ENCODE measurements around the gene PPP1CC. TPM values are rescaled to one million over a fixed set of nuclear protein-coding genes. Genes with fewer than 3 reads are reported as not detected.
A peak's percentile ranks its signal among the peaks of the same experiment; 100 is the strongest.

Gene PPP1CC
- total RNA-seq, 2 donors from 2014 or later: 179 to 201 TPM

GRCh38 chr12:110698171-110698902 lies 44.4 kb downstream of the PPP1CC start:
- H3K36me3 Mint-ChIP-seq (ENCODE audit: low read depth): no peaks in the 10 kb centered on the region
- H3K4me1 Mint-ChIP-seq: peaks cover 6% of the 10 kb centered on the region
- peak; percentile 97 for DNase-seq
- Histone ChIP-seq H3K4me3 (ENCODE audit: low read length) (no peak overlapping the region), H3K9me3 (ENCODE audit: control insufficient read depth, low read length) (no peaks in the 10 kb centered on the region), H3K9ac (ENCODE audit: extremely low read depth, low read length, poor library complexity, severe bottlenecking) (no peak overlapping the region), H3K27ac (ENCODE audit: low read depth, low read length) (no peak overlapping the region), H3K4me1 (ENCODE audit: control insufficient read depth, insufficient read depth, low read length) (peaks cover 3% of the 10 kb centered on the region), H3K36me3 (ENCODE audit: control insufficient read depth, insufficient read depth, low read length) (no peaks in the 10 kb centered on the region), H3K27me3 (ENCODE audit: control insufficient read depth, insufficient read depth, low read length, poor library complexity, severe bottlenecking) (no peaks in the 10 kb centered on the region)
- H3K9me3 Mint-ChIP-seq: no peaks in the 10 kb centered on the region
- H3K27me3 Mint-ChIP-seq (ENCODE audit: insufficient read depth): no peaks in the 10 kb centered on the region
- H3K4me3 Mint-ChIP-seq: no peak overlapping the region
- peak; percentile 86 for TF ChIP-seq CTCF (conservative IDR thresholded peaks at IDR 0.05)
- peak overlapping the region; percentile 64 for H3K27ac Mint-ChIP-seq
- WGBS, 2 experiments (ENCODE audit: insufficient coverage in 1 of 2, insufficient read length in 1 of 2): 59 to 71% methylated on average over 16 to 20 of the region's 20 CpGs

- WGBS, 2 experiments (ENCODE audit: insufficient coverage in 1 of 2, insufficient read length in 1 of 2): 89 to 100% methylated on average over 2 of the region's 2 CpGs
- H3K4me3 Mint-ChIP-seq: no peak overlapping the region
Measured at GRCh38 chr12:110697236-110697635, 45.5 kb downstream of the PPP1CC start.

GRCh38 chr12:110696283-110696682 lies 46.4 kb downstream of the PPP1CC start:
- Mint-ChIP-seq H3K27ac (no peak overlapping the region), H3K9me3 (no peaks in the 10 kb centered on the region), H3K36me3 (ENCODE audit: low read depth) (no peaks in the 10 kb centered on the region), H3K4me3 (no peak overlapping the region), H3K4me1 (peaks cover 6% of the 10 kb centered on the region), H3K27me3 (ENCODE audit: insufficient read depth) (peaks cover 4% of the 10 kb centered on the region)
- no peaks in the 10 kb centered on the region for H3K9me3 ChIP-seq (ENCODE audit: control insufficient read depth, low read length)
- 75 to 86% methylated on average over 2 to 3 of the region's 3 CpGs for WGBS, 2 experiments (ENCODE audit: insufficient coverage in 1 of 2, insufficient read length in 1 of 2)
- H3K36me3 ChIP-seq (ENCODE audit: control insufficient read depth, insufficient read depth, low read length): no peaks in the 10 kb centered on the region
- DNase-seq: no peak
- peaks cover 3% of the 10 kb centered on the region for H3K4me1 ChIP-seq (ENCODE audit: control insufficient read depth, insufficient read depth, low read length)
- H3K27ac ChIP-seq (ENCODE audit: low read depth, low read length): no peak overlapping the region
- no peak overlapping the region for H3K9ac ChIP-seq (ENCODE audit: extremely low read depth, low read length, poor library complexity, severe bottlenecking)
- H3K27me3 ChIP-seq (ENCODE audit: control insufficient read depth, insufficient read depth, low read length, poor library complexity, severe bottlenecking): no peaks in the 10 kb centered on the region
- TF ChIP-seq CTCF (conservative IDR thresholded peaks at IDR 0.05): no peak
- no peak overlapping the region for H3K4me3 ChIP-seq (ENCODE audit: low read length)

More at GRCh38 chr12:110697236-110697635, 45.5 kb downstream of the PPP1CC start:
- Histone ChIP-seq H3K27me3 (ENCODE audit: control insufficient read depth, insufficient read depth, low read length, poor library complexity, severe bottlenecking) (no peaks in the 10 kb centered on the region), H3K9ac (ENCODE audit: extremely low read depth, low read length, poor library complexity, severe bottlenecking) (no peak overlapping the region), H3K27ac (ENCODE audit: low read depth, low read length) (no peak overlapping the region), H3K9me3 (ENCODE audit: control insufficient read depth, low read length) (no peaks in the 10 kb centered on the region), H3K36me3 (ENCODE audit: control insufficient read depth, insufficient read depth, low read length) (no peaks in the 10 kb centered on the region), H3K4me1 (ENCODE audit: control insufficient read depth, insufficient read depth, low read length) (peaks cover 3% of the 10 kb centered on the region), H3K4me3 (ENCODE audit: low read length) (no peak overlapping the region)
- Mint-ChIP-seq H3K27ac (no peak overlapping the region), H3K36me3 (ENCODE audit: low read depth) (no peaks in the 10 kb centered on the region), H3K9me3 (no peaks in the 10 kb centered on the region), H3K4me1 (peaks cover 6% of the 10 kb centered on the region), H3K27me3 (ENCODE audit: insufficient read depth) (no peaks in the 10 kb centered on the region)
- DNase-seq: no peak
- no peak for TF ChIP-seq CTCF (conservative IDR thresholded peaks at IDR 0.05)
